ENCODE data around the gene ALK.

The ALK gene

DNA sequence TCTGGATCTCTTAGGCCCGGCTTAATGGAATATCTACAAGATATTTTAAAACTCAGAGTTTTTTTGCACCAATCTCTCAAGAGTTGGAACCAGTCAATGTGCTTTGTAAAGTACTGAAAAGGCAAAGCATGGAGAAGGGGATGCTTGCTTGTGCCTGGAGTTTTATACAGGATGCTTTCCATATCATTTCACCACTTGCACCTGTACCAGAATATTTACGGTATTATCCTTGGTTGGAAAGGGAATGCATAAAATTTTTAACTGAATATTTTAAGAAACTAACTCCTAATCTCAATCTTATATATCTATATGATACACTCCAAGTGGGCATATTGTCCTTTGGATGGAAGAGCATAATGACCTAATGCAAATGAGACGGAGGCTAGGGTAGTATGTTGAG, 487.5 kb downstream of the ALK start:
- no peak for DNase-seq

DNA sequence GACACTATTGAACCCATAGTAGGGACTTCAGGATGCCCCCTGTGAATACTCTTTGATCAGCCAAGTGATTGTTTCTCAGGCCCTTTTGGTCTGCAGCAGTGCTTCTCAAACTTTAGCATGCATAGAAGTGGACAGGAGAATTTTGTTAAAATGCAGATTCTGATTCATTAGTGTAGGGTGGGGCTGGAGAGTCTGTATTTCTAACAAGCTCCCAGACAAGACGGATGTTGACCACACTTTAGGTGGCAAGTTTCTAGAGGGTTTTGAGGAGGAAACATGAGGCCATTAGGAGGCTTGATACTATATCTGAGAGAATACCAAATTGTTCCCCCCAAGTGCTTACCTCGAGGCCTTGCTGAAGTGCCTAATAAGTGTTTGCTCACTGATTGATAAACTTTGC, 488.3 kb downstream of the ALK start:
- no peak for DNase-seq

DNA sequence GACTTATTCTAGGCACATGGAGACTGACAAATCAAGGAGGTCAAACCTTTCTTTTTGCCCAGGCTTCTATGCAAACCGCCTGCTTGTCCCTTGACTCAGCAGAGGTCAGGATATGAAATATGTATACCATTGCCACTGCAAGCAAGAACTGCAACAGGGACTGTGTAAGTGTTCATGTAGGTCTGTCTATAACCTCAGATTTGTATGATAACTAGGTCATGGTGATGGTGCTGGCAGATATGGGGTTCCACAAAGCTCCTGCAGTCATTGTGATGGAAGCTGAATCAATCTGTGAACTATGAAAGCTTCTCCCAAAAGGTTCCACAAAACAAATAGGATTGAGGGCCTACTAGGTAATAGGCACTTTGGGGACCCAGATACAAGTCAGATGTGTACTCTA, 489.9 kb downstream of the ALK start:
- DNase-seq, result no peak

DNA sequence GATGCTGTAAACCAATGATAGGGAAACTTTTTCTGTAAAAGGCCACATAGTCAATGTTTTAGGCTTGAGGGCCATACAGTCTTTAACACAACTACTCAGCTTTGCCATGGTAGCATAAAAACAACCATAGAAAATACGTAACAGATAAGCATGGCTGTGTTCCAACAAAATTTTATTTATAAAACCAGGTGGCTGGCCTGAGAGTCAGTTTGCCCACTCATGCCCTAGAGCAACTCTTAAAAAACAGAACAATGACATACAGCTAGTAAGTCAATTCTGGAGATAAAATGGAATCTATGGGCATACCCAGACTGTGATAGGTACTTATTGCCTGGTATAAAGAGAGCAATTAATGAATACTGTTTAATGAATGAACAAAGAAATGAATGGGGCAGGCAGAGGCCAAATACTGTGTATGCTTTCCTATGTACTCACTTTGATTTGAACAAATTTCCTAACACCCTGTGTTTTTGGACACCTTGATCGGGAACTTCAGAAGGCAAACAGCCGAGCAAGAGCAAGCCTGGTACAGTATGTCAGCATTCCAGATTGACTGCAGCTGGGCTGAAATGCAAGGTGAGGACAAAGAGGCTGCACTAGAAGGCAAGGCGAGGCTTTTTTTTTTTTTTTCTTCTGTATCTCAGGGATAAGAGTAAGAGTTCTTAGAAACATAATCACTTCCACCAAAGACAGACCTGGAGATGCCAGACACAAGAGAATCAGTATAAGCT, 490.8 kb downstream of the ALK start:
- DNase-seq, result no peak

DNA sequence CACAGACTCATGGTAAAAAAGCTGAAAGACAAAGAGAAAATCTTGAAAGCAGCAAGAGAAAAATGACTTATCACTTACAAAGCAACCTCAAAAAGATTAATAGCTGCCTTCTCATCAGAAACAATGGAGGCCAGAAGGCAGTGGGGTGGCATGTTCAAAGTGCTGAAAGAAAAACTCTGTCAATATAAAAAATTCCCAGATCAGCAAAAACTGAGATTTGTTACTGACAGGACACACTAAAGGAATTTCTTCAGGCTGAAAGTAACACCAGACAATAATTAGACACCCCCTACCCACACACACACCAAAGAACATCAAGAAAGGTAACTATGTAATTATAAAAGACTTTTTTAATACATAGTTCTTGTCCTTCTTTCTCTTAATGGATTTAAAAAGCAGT, 495.0 kb downstream of the ALK start:
- no peak for DNase-seq

DNA sequence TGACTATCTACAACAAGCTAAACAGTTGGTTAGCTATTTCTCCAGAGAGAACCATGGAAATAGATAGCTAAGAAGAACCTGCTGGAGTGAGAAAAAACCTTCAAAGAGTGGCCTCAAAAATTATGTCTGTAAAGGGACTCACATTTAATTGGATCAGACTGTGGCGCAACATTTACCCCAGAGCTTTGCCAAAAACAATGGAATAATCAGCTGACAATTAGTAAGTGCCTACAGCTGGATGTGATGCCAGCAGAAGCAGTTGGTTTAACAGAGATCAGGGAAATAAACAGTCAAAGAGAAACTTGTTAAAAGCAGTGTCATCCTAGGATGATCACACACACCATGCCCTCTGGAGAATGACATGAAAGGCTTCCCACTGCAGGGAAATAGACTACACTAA, 495.5 kb downstream of the ALK start:
- DNase-seq, result no peak

DNA sequence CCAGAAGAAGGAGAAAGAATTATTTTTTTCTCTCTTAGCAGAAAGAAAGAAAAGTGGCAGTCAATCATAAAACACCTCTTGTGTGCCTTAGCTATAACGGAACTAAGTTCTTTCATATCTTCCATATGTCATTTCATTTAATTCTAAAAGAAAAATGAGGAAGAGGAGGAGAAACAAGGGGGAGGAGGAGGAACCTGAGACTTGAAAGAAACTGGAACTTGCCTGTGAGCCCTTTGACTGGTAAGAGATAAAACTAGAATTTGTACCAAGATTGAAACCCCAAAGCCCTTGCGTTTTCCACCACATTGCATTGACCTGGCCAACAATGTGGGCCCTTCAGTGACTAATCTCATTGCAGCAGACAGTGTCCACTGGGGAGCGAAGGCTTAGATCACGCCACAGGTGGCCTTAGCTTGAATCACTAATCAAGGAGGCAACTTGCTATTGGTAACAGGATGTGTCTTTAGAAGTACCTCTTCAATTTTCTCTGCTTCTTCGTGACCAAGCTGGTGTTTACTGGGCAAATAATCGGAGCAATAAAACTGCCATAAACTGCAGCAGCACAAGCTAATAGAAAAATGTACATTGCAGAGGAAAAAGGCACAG, 498.2 kb downstream of the ALK start:
- no peak for DNase-seq

DNA sequence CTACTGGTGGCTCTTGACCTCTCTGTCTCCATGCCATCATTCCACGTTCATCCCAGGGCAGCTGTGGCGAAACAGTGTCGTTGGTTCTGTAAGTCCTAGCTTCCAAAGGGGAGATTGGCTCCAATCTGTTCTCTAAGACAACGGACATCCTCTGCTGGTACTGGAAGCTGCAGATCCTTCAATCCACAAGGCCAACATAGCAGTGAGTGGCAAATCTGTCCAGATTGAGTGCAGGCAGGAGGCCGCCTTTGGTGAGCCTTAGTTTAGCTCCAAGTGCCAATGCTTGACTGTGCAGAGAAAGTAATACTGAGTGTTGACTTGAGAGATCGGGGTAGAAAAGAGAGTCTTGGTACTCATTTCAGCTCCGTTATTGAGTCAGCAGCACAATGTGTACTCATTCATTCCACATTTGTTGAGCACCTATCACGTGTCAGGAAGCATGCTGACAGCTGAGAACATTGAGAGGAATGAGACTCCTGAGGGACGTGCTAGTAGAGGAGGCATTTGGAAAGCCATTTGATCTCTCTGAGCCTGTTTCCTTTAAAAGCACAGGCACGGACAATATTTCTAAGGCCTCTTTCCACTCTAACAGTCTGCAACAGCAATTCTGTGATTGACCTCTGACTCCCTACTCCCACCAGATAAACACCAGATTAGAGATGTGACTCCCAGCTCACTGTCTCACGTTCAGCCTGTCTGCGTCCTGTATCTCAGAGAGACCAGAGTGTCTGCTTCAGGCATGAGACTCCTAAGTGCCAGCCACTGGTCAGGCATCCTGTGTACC, 500.2 kb downstream of the ALK start:
- no peak for DNase-seq

DNA sequence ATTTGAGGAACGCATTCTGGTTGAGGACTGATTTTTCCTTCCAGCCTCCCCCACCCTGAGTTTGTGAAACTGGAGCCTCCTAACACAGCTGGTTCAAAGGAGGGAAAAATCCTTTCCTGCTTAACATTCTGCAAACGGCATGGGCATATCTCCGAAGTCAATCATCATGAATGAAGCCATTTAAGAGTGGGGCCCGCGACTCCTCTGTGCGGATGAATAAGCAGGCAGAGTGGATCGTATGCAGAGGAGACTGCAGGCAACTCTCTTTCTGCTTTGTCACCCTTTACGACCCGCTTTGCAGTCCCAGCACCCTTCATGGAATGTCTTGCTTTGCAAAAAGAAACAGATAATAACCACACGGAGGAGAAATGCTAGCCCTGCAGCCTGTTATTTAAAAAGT, 500.9 kb downstream of the ALK start:
- no peak for DNase-seq

DNA sequence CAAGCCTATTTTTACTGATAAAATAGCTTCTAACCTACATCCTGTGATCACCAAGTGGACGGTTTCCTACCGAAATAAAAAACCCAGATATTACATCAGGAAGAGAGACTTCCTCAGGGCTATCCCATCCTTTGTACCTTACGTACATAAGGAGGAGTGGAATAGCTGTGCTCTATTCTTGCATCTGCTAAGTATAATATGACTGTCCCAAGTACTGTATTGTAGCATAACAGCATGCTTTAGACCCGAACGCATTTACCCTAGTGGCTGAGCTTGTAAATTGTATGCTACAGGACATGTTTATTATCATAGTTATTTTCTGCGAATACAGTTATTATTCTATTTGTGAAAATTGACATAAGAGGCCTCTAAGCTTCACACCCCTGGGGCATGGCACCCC, 503.8 kb downstream of the ALK start:
- no peak for DNase-seq

DNA sequence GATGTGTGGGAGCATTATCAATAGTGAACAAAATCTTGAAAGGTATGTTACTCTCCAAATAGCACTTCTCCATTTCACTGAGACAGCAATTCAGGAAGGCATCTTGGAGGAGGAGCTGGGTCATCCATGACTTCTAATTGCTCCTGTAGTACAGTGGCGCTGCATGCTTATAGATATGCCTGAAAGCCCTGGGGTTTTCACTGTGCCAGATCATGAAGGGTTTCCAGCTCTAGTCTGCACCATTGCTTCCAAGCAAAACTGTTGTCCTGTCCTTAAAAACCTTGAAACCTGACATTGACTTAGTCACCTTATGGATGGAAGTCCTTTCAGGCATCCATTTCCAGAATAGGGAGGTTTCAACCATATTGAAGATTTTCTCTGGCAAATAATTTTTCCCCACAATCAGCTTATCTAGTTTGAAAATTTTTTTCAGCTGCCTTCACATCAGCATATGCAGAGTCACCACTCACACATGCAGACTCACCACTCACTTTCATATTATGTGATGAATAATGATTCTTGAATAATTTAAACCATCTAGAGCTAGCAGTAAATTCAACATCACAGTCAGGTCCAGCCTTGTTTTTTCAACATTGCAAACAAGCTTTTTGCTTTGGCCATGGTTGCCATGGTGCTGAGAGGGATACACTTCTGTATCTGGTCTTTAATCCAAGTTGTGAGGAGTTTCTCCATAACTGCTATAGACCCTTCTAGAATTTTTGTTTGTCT, 509.0 kb downstream of the ALK start:
- DNase-seq, result no peak

DNA sequence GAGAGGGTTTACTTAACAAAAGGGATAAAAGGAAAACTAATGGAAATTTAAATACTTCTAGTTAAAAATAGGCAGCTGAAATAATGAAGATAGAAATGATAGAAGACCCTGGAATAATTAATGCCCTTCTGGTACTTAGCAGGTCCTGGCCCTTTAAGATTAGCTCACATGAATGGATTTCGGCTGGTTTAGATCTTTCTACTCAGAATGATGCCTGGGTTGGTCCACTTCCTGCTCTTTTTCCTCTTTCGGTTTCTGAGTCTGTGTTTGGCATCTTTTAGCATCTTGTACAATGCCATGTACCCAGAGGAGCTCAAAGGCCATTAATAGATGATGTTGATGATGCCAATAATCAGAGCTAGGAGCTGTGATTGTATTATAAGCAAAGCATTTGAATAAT, 515.7 kb downstream of the ALK start:
- DNase-seq, result no peak

DNA sequence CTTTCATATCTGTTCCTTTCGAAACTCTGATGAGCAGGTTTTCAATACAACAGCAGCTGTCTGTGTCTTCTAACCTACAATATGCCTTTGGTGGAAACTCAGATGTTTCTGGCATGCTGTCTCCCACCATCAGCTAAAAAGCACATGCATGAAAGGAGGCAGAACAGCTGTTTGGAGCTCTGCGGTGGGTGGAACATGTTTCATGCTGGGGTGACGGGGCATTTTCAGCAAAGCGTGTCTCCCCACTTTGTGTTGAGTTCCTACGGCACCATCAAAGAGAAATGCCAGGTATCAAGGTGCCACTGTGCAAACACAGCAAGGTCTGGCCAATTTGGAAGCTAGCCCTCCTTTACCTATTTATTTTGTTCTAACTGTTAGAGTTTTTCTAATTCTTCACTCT, 516.1 kb downstream of the ALK start:
- DNase-seq, result no peak

DNA sequence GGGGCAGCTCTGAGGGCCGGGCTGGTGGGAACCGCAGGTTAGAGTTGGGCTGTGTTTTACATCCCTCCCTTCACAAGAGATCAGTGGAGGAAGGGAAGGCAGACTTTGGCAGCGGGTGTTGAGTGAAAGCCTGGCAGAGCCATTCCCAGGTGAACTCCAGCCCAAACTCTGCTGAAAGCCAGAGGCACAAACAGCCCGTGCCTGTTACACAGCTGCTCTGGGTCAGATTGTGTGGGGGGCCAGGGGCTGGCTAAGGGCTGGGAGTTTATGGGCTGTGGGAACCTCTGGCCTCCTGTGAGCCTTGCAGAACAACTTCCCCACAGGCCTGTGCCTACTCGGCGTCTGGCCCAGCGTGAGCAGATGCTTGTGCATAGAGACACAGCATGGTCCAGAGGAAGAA, 519.4 kb downstream of the ALK start:
- no peak for DNase-seq

DNA sequence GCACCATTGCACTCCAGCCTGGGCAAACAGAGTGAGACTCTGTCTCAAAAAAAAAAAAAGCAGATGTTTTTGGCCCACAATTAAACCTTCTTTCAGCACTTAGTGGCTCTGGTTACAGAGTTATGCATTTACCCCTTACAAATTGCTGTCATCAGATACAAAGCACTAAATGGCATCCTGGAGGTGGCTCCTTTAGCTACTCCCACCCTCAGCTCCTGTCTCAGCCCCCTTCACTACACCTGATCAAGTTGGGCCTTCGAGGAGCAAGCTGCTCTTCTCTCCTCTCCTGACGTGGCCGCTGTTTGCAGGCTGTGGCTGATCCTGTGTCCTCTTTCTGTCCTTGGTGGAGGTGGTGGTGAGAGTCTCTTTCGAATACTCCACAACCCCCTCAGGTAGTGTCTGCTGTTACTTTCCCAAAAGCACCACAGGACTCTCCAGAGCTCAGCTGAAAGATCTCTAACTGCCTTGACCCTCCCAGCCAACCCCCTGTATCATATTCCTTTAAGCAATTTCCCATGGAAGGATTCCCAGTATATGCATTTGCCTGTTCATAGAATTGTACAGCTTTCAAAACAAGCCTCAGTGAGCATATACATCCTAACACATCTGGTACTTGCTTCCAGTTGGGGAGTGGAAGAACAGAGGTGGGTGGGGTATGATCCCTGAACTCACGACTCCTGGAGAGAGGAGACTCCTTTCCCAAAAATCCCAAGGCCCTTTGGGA, 520.3 kb downstream of the ALK start:
- no peak for DNase-seq

DNA sequence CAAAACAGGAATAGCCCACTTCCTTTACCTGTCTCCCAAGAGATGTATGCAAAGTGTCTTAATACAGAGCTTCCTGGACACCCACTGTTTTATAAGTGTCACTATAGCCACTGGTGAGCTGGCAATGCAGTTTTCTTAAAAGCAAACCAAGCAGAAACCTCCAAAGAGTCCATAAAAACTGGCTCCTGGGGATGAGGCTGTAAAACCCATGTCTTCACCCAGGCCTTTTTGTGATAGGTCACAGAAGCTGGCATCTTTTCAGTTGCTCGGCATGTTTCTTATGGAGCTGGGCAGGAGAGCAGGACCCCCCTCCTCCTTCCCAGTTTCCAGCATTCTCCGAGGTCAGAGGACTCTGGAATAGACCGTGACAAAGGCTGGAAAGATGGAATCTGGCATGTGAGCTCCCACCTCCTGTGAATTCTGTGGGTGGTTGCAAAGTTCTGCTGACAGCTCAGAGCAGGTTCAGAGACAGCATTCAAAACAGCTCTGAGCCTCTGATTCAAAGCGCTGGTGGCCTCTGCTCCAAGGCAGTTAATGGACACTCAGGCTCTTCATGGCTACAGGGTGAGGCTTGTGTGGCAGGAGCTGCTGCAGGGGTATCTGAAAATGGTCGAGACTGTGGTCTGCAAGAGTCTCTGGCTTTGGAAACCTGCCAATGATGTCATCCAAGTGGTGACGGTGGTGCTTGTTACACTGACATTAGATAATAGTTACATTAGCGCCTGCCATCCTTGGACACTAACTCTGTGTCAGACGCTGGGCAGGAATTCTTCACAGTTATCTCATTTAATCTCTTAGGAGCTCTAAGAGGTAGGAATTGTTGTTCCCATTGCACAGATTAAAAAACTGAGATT, 522.8 kb downstream of the ALK start:
- DNase-seq, result no peak

DNA sequence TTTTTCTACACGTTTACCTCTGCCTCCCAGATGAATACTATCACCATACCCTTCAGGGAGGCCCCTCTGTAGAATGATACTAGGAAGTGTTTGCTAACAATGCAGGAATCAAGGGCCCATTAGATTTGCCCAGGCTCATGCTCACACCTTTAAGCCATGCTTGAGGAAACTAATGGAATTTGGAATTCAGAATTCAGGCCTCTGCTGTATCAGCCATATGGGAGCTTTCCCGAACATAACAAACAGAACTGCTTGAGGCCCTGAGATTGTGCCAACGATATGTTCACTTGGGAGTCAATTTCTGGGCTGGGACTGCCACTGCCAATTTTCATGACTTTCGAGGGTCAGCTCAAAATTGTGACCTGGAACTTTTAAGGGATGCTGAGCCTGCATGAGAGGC, 523.7 kb downstream of the ALK start:
- no peak for DNase-seq

DNA sequence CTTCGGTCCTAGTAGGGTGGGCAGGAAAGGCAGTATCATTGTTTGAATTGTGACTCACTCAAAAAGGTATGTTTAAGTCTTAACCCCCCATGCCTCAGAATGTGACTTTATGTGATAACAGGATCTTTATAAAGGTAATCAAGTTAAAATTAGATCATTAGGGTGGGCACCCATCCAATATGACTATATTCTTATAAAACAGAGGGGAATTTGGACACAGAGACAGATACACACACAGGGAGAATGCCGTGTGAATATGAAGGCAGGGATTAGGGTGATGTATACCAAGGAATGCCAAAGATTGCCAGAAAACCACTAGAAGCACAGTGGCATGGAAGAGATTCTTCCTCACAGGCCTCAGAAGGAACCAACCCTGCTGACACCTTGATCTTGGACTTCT, 524.3 kb downstream of the ALK start:
- DNase-seq, result no peak

DNA sequence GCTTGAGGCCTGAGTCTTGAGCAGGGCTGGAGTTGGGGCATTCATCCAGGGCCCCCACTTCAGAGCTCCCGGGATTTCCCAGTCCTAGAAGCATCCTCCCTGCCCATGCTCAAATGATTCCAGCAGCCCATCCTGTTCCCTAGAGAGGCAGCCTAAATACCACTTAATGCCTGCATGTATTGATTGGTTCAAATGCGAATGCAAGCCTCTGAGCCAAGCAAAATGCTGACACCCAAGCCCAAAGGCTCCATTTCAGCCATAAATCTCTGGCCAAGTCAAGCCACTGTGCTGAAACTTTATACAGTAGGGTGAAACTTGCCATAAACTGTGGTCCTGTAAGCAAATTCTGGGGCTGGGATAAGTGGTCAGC, 526.4 kb downstream of the ALK start:
- DNase-seq, result no peak

DNA sequence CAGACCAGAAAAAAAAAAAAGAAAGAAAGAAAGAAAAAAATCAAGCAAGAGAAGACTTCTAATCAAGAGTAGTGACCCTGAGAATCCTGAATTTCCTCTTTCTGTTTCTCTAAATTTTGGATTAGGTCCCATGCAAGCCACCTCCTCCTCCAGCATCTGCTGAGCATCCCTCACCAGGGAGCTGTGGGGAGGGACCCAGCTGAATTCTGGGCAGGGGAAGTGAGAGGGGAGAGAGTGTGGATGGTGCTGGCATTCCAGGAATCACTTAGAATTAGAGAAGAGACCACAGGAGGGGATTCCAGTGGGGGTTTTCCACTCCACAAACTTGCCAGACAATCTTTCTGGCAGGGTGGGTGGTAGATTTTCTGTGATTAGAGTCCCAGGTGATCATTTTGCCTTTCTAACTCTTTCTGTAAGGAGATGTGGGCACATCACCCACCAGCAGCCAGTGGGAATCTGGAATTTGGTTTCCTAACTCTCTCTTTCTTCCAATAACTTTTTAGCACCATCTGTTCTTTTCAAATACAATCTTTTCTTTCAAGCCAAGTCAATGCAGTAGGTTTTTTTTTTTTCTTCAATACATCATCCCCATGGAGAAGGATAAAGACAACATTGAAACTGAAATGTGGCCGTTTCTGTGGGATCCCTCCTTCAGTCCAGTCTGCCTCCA, 526.9 kb downstream of the ALK start:
- DNase-seq, result no peak

DNA sequence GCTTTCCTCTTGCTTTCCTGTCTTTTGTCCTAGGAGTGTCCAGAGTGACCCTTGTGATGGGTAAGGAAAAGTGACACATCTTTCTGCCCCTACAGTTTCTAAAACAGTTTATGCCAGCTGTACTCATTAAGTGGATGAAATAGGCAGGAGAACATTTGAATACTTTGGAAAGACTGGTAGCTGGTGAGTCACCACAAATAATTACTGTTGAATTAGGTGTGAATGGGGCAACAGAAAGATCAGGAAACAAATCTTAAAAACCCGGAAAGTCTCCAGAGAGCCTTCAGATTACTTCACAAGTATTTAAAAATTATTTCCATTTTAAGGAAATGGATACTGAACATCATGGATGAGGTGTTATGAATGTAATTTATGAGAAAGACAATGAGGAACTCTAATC, 527.7 kb downstream of the ALK start:
- DNase-seq, result no peak

All from SHP77 (cell line).